NOMO-1 (cell line): Measurements from ENCODE around the gene EIF3J.

Experiments used
- DNase-seq, 2 experiments: peaks; one replicate each; lab custom pipeline; 2025; ENCODE audit not compliant: unreplicated experiment in 2 of 2; lab: John Stamatoyannopoulos, UW

EIF3J gene

GRCh38 chr15:44591326-44591725, 54.4 kb downstream of the EIF3J start:
- DNase-seq = no peak

GRCh38 chr15:44593042-44593736, 56.2 kb downstream of the EIF3J start:
- DNase-seq = peak in 1 of 2 experiments; percentile 5

GRCh38 chr15:44595246-44595645, 58.3 kb downstream of the EIF3J start:
- no peak for DNase-seq

- no peak for DNase-seq
Observed at GRCh38 chr15:44595656-44596510, 58.9 kb downstream of the EIF3J start.

GRCh38 chr15:44596511-44597010, 59.6 kb downstream of the EIF3J start:
- no peak for DNase-seq

- no peak for DNase-seq
Observed at GRCh38 chr15:44598066-44598465, 61.1 kb downstream of the EIF3J start.

- no peak for DNase-seq
Observed at GRCh38 chr15:44598892-44599291, 61.9 kb downstream of the EIF3J start.

GRCh38 chr15:44603126-44603525, 66.2 kb downstream of the EIF3J start:
- no peak for DNase-seq

- DNase-seq = no peak
Observed at GRCh38 chr15:44606740-44607139, 69.8 kb downstream of the EIF3J start.
